RWPE2 (cell line): ENCODE results near the gene ZNF436.

Experiments
- ATAC-seq: fragments of 200-7000 bp; cut with Tn5 transposase; 3 replicates; pipeline ENCODE4 v1.9.1; 2021; ENCODE audit warnings: low read depth
- DNase-seq: peaks from one replicate; pipeline ENCODE4 v3.0.0-alpha.2; 2020; ENCODE audit warnings: low spot score
- H3K27ac ChIP-seq: fragments of 450-650 bp; 2 replicates; pipeline ENCODE4 v1.5.1; 2017; ENCODE audit warnings: mild to moderate bottlenecking; ENCODE audit not compliant: poor library complexity, severe bottlenecking
- H3K27me3 ChIP-seq: fragments of 250-450 bp; sonication (Bioruptor Pico); 2 replicates; pipeline ENCODE4 v1.5.1; 2021; ENCODE audit warnings: mild to moderate bottlenecking, moderate library complexity; ENCODE audit not compliant: insufficient read depth, poor library complexity, severe bottlenecking
- H3K36me3 ChIP-seq: fragments of 250-450 bp; sonication (Bioruptor Pico); 2 replicates; pipeline ENCODE4 v1.5.1; 2020; ENCODE audit warnings: low read depth, mild to moderate bottlenecking, moderate library complexity
- H3K4me1 ChIP-seq: fragments of 250-450 bp; sonication (Bioruptor Pico); 2 replicates; pipeline ENCODE4 v1.5.1; 2021; ENCODE audit warnings: mild to moderate bottlenecking, moderate library complexity; ENCODE audit not compliant: insufficient read depth, poor library complexity, severe bottlenecking
- H3K4me3 ChIP-seq: fragments of 250-450 bp; sonication (Bioruptor Pico); 2 replicates; pipeline ENCODE4 v1.5.1; 2021; ENCODE audit warnings: mild to moderate bottlenecking, moderate library complexity; ENCODE audit not compliant: severe bottlenecking
- H3K9me3 ChIP-seq: fragments of 250-450 bp; sonication (Bioruptor Pico); 2 replicates; pipeline ENCODE4 v1.5.1; 2021; ENCODE audit warnings: mild to moderate bottlenecking, moderate library complexity; ENCODE audit not compliant: severe bottlenecking
- TF ChIP-seq, protein P1 (sequence below): fragments of 450-650 bp; IDR thresholded peaks from one replicate; pipeline ENCODE4 v1.5.1; 2017; ENCODE audit warnings: mild to moderate bottlenecking, moderate library complexity; ENCODE audit not compliant: poor library complexity, severe bottlenecking

Gene ZNF436

DNA sequence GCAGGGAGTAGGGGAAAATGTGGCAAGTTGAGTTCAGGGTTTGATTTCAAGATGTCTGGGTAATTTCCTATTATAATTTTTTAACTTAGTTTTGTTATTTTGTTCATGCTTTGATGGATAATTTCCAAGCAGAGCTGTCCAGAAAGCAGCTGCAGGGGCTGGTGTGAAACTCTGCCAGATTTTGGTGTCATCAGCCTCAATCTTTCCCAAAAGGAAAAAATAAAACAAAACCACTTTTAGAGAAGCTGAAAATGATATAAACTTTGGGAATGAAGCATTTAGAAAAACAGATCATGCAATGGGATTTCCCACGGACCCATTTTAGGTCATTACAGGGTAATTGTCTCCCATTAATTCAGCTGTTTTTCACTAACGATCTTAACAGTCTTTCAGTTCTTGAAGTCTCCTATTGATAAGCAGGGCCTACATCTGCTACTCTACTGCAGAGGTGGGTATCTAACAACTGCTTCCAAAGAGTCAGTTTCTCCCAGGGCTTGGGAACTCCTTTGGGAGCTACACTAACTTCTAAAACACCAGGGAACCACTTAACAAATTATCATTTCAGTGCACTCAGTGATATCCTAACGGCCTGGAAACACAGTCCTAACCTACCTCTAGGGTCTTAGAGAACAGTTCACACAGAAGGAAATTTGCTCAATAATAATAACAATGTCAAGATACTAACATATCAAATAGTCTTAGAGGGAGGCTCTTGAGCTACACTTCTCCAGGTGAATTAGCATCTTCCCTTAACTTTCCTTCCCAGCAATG is 12.3 kb downstream of the ZNF436 start:
- Histone ChIP-seq H3K27ac (no peak overlapping the region), H3K4me1 (no peaks in the 10 kb centered on the region), H3K36me3 (peaks cover 36% of the 10 kb centered on the region), H3K27me3 (no peaks in the 10 kb centered on the region), H3K4me3 (no peak overlapping the region), H3K9me3 (peaks cover 18% of the 10 kb centered on the region)
- DNase-seq (no peak), ATAC-seq (no peak)
- TF ChIP-seq, protein P1, sequence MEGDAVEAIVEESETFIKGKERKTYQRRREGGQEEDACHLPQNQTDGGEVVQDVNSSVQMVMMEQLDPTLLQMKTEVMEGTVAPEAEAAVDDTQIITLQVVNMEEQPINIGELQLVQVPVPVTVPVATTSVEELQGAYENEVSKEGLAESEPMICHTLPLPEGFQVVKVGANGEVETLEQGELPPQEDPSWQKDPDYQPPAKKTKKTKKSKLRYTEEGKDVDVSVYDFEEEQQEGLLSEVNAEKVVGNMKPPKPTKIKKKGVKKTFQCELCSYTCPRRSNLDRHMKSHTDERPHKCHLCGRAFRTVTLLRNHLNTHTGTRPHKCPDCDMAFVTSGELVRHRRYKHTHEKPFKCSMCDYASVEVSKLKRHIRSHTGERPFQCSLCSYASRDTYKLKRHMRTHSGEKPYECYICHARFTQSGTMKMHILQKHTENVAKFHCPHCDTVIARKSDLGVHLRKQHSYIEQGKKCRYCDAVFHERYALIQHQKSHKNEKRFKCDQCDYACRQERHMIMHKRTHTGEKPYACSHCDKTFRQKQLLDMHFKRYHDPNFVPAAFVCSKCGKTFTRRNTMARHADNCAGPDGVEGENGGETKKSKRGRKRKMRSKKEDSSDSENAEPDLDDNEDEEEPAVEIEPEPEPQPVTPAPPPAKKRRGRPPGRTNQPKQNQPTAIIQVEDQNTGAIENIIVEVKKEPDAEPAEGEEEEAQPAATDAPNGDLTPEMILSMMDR = no peak

DNA sequence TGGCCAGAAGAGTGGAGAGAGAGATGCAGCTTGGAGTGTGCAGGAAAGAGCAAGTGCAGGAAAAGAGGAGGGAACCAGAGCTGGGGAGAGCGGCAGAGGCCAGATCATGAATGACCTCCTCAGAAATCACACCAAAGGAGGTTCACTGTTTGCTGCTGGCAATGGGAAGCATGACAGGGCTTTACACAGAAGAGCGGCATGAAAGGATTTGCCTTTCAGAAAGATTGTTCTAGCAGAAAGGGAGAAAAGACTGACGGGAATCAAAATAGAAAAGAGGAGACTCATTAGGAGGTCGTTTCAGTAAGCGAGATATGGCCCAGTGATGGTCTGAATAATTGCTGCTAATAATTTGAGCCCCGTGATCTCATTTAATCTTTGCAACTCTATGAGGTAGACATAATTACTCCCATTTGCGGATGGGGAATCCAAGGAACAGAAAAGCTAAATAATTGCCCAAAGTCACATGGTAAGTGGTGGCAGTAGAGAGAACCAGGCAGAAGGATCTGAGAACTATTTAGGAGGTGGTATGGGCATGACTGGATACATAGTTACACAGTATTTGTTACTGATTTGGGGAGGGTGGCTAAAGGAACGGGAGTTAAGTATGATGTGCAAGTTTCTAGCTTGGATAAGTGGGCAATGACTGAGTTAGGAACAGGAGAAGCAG is 13.0 kb downstream of the ZNF436 start:
- H3K4me1 ChIP-seq = no peaks in the 10 kb centered on the region
- H3K4me3 ChIP-seq = no peak overlapping the region
- DNase-seq = no peak
- ATAC-seq = no peak
- TF ChIP-seq, protein P1 = no peak
- H3K27me3 ChIP-seq = no peaks in the 10 kb centered on the region
- H3K9me3 ChIP-seq = peaks cover 11% of the 10 kb centered on the region
- peaks cover 28% of the 10 kb centered on the region for H3K36me3 ChIP-seq
- H3K27ac ChIP-seq = no peak overlapping the region

DNA sequence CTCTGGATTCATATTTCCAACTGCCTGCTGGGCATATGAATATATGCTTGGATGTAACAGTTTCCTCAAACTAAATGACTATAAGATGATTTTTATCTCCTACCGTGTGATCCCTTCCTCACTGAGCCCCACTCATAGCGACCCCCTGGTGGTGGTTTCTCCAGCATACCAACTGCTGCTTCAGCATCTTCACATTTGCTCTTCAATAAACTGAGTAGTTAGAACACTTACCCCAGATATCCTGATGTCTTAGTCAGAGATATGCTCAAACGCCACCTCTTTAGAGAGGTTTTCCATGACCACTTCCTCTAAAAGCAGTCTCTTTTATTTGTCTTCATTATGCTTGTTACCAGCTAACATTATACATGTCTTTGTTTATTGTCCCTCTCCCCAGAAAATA is 15.4 kb downstream of the ZNF436 start:
- H3K9me3 ChIP-seq = no peaks in the 10 kb centered on the region
- ATAC-seq (no peak), DNase-seq (no peak)
- peaks cover 5% of the 10 kb centered on the region; the same call in 1 of the 2 replicates for H3K36me3 ChIP-seq
- H3K27ac ChIP-seq = no peak overlapping the region
- H3K4me3 ChIP-seq = no peak overlapping the region
- no peaks in the 10 kb centered on the region for H3K4me1 ChIP-seq
- TF ChIP-seq, protein P1 = no peak
- H3K27me3 ChIP-seq = no peaks in the 10 kb centered on the region

DNA sequence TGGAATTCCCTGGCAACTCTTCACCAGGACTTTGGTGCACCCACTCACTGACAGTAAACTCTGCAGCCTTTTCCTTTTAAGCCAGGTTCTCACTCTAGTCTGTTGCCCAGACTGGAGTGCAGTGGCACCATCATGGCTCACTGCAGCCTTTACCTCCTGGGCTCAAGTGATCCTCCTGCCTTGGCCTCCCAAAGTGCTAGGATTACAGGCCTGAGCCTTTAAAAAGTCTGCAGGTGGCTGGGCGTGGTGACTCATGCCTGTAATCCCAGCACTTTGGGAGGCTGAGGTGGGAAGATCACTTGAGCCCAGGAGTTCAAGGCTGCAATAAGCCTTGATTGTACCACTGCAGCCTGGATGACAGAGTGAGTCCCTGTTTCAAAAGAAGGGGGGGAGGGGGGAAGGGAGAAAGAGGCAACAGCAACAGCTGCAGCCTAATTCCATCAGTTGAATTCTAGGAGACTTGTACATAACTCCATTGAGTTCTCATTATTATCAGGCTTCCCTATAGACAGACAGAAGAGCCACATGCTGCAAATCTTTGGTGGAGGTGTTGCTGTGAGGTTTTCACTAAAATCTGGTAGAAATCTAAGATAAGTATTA is 17.4 kb downstream of the ZNF436 start:
- DNase-seq = no peak
- Histone ChIP-seq H3K4me3 (no peak overlapping the region), H3K4me1 (no peaks in the 10 kb centered on the region), H3K9me3 (no peaks in the 10 kb centered on the region), H3K27me3 (no peaks in the 10 kb centered on the region), H3K36me3 (no peaks in the 10 kb centered on the region), H3K27ac (no peak overlapping the region)
- TF ChIP-seq, protein P1 = no peak
- ATAC-seq = no peak
